H9 (cell line): ENCODE data around the gene GRIN2A. TPM values are rescaled to one million over a fixed set of nuclear protein-coding genes. Genes with fewer than 3 reads are reported as not detected.

Source experiments
- DNase-seq: peaks from one replicate; pipeline ENCODE4 v3.0.0-alpha.2; 2017
- H2AFZ ChIP-seq: one replicate; pipeline ENCODE4 v1.6.1; 2013; ENCODE audit warnings: mild to moderate bottlenecking, low read length, control low read depth, moderate library complexity
- H2AK5ac ChIP-seq: 2 replicates; pipeline ENCODE4 v1.6.1; 2013; ENCODE audit warnings: low read length, control low read depth, mixed read lengths; ENCODE audit not compliant: insufficient read length
- H2BK120ac ChIP-seq: one replicate; pipeline ENCODE4 v1.6.1; 2013; ENCODE audit warnings: low read depth, mild to moderate bottlenecking, low read length, control low read depth, inconsistent platforms; ENCODE audit not compliant: poor library complexity, severe bottlenecking
- H2BK12ac ChIP-seq: 2 replicates; pipeline ENCODE4 v1.6.1; 2013; ENCODE audit warnings: low read length, control low read depth, mixed read lengths, low read depth; ENCODE audit not compliant: insufficient read length
- H2BK15ac ChIP-seq: 2 replicates; pipeline ENCODE4 v1.6.1; 2013; ENCODE audit warnings: low read depth, low read length, control low read depth
- H2BK20ac ChIP-seq: one replicate; pipeline ENCODE4 v1.6.1; 2013; ENCODE audit warnings: low read depth, mild to moderate bottlenecking, low read length, control low read depth, inconsistent platforms; ENCODE audit not compliant: poor library complexity, severe bottlenecking
- H2BK5ac ChIP-seq: 2 replicates; pipeline ENCODE4 v1.6.1; 2013; ENCODE audit warnings: low read length, control low read depth, mixed read lengths; ENCODE audit not compliant: insufficient read length
- H3K14ac ChIP-seq: 2 replicates; pipeline ENCODE4 v1.6.1; 2013; ENCODE audit warnings: low read length, control low read depth; ENCODE audit not compliant: insufficient read depth
- H3K18ac ChIP-seq: 2 replicates; pipeline ENCODE4 v1.6.1; 2013; ENCODE audit warnings: low read depth, mild to moderate bottlenecking, mixed read lengths, low read length, control low read depth; ENCODE audit not compliant: insufficient read length
- H3K23ac ChIP-seq: 2 replicates; pipeline ENCODE4 v1.6.1; 2013; ENCODE audit warnings: low read length, control low read depth, mixed read lengths, low read depth; ENCODE audit not compliant: insufficient read length
- H3K23me2 ChIP-seq: 2 replicates; pipeline ENCODE4 v1.6.1; 2013; ENCODE audit warnings: low read depth, mild to moderate bottlenecking, mixed read lengths, low read length, control low read depth; ENCODE audit not compliant: insufficient read length, poor library complexity, severe bottlenecking
- H3K27ac ChIP-seq: 2 replicates; pipeline ENCODE4 v1.5.1; 2013; ENCODE audit warnings: low read length, control low read depth, mixed read lengths, low read depth; ENCODE audit not compliant: insufficient read length
- H3K27me3 ChIP-seq: 2 replicates; pipeline ENCODE4 v1.6.1; 2013; ENCODE audit warnings: low read length, control low read depth, inconsistent platforms; ENCODE audit not compliant: insufficient read depth
- H3K4ac ChIP-seq: 2 replicates; pipeline ENCODE4 v1.6.1; 2013; ENCODE audit warnings: low read depth, mild to moderate bottlenecking, control low read depth, inconsistent platforms, low read length, moderate library complexity
- H3K4me1 ChIP-seq: 2 replicates; pipeline ENCODE4 v1.6.1; 2013; ENCODE audit warnings: low read length, control low read depth, inconsistent platforms; ENCODE audit not compliant: insufficient read depth
- H3K4me2 ChIP-seq: 2 replicates; pipeline ENCODE4 v1.6.1; 2013; ENCODE audit warnings: low read length, control low read depth, mixed read lengths; ENCODE audit not compliant: insufficient read length, insufficient read depth
- H3K56ac ChIP-seq: 2 replicates; pipeline ENCODE4 v1.6.1; 2013; ENCODE audit warnings: low read depth, mild to moderate bottlenecking, mixed read lengths, low read length, control low read depth; ENCODE audit not compliant: insufficient read length
- H3K79me1 ChIP-seq: 2 replicates; pipeline ENCODE4 v1.6.1; 2013; ENCODE audit warnings: low read depth, mild to moderate bottlenecking, moderate library complexity, low read length, control low read depth, inconsistent platforms; ENCODE audit not compliant: insufficient read depth, poor library complexity, severe bottlenecking
- H3K79me2 ChIP-seq: 2 replicates; pipeline ENCODE4 v1.6.1; 2013; ENCODE audit warnings: low read length, control low read depth, inconsistent platforms; ENCODE audit not compliant: insufficient read depth
- H3K9ac ChIP-seq: 2 replicates; pipeline ENCODE4 v1.6.1; 2013; ENCODE audit warnings: low read length, control low read depth, mixed read lengths; ENCODE audit not compliant: insufficient read length; ENCODE audit errors: extremely low read depth
- H3K9me3 ChIP-seq: one replicate; pipeline ENCODE4 v1.6.1; 2013; ENCODE audit warnings: low read depth, low read length, inconsistent platforms; ENCODE audit not compliant: control insufficient read depth
- H3T11ph ChIP-seq: one replicate; pipeline ENCODE4 v1.6.1; 2013; ENCODE audit warnings: mild to moderate bottlenecking, low read length, control low read depth, inconsistent platforms
- H4K20me1 ChIP-seq: one replicate; pipeline ENCODE4 v1.6.1; 2013; ENCODE audit not compliant: control insufficient read depth, insufficient read length, insufficient read depth
- H4K5ac ChIP-seq: 2 replicates; pipeline ENCODE4 v1.6.1; 2013; ENCODE audit warnings: low read depth, mild to moderate bottlenecking, mixed read lengths, low read length, control low read depth; ENCODE audit not compliant: insufficient read length
- H4K8ac ChIP-seq: replicated peaks from 2 replicates; pipeline ENCODE4 v1.6.1; 2013; ENCODE audit warnings: low read length, control low read depth, mixed read lengths, low read depth; ENCODE audit not compliant: insufficient read length
- H4K91ac ChIP-seq: 2 replicates; pipeline ENCODE4 v1.6.1; 2013; ENCODE audit warnings: low read depth, mild to moderate bottlenecking, moderate library complexity, mixed read lengths, low read length, control low read depth; ENCODE audit not compliant: insufficient read length
- H3K27ac Mint-ChIP-seq, 3 experiments: 2 replicates in 2 of 3; 3 replicates in 1 of 3; pipeline ENCODE4 v1.8.0; 2020 to 2021; ENCODE audit warnings: mixed read lengths in 3 of 3, mild to moderate bottlenecking in 1 of 3, moderate library complexity in 1 of 3
- H3K27me3 Mint-ChIP-seq: 2 replicates; pipeline ENCODE4 v1.8.0; 2021; ENCODE audit warnings: low read depth, mild to moderate bottlenecking, moderate library complexity, mixed read lengths
- H3K36me3 Mint-ChIP-seq, 3 experiments: 2 replicates in 2 of 3; 3 replicates in 1 of 3; pipeline ENCODE4 v1.8.0; 2020 to 2021; ENCODE audit warnings: low read depth in 3 of 3, mixed read lengths in 3 of 3; ENCODE audit not compliant: insufficient read depth in 1 of 3
- H3K4me1 Mint-ChIP-seq, 2 experiments: 2 replicates each; pipeline ENCODE4 v1.8.0; 2020; ENCODE audit warnings: mixed read lengths in 2 of 2
- H3K4me3 Mint-ChIP-seq, 2 experiments: 2 replicates in 1 of 2; 3 replicates in 1 of 2; pipeline ENCODE4 v1.8.0; 2020 to 2021; ENCODE audit warnings: mild to moderate bottlenecking in 2 of 2, mixed read lengths in 2 of 2, moderate library complexity in 1 of 2
- H3K9me3 Mint-ChIP-seq, 2 experiments: 2 replicates in 1 of 2; 3 replicates in 1 of 2; pipeline ENCODE4 v1.8.0; 2020; ENCODE audit warnings: mild to moderate bottlenecking in 2 of 2, mixed read lengths in 2 of 2, moderate library complexity in 1 of 2
- CTCF ChIP-seq: fragments of 200-600 bp; sonication (generic); conservative IDR thresholded peaks from 3 replicates; pipeline ENCODE4 v1.8.0; 2021; ENCODE audit warnings: antibody characterized with exemption, mild to moderate bottlenecking
- WGBS: extraction: QIAGEN DNeasy Blood & Tissue Kit; methylation state at CpG from one replicate; pipeline ENCODE4 v1.1.7; 2013; ENCODE audit warnings: missing lambda C conversion rate, low lambda C conversion rate, mixed read lengths; ENCODE audit not compliant: insufficient read length; ENCODE audit errors: extremely low coverage; 5-methylcytosine and 5-hydroxymethylcytosine counted together
- total RNA-seq: library from RNA; stranded (reverse); gene quantifications from 2 replicates; pipeline ENCODE4 v1.2.1, GENCODE V29; 2021

Gene GRIN2A
- total RNA-seq, 1 experiment from 2014 or later, result 1.5 TPM

- Histone ChIP-seq H3K27ac (no peak overlapping the region), H2BK120ac (no peak overlapping the region), H4K20me1 (no peaks in the 10 kb centered on the region), H3K79me1 (no peaks in the 10 kb centered on the region), H3K4ac (no peak overlapping the region), H4K91ac (no peak overlapping the region), H3K23ac (no peak overlapping the region), H2AK5ac (no peak overlapping the region), H3K23me2 (no peaks in the 10 kb centered on the region), H3K4me1 (0 out of 2 replicates have a peak, but pooled peaks cover 3% of the 10 kb centered on the region), H3K4me2 (no peak overlapping the region), H4K8ac (no peak overlapping the region), H3K9me3 (no peaks in the 10 kb centered on the region), H2AFZ (no peak overlapping the region), H2BK15ac (no peak overlapping the region), H3T11ph (no peak overlapping the region), H2BK20ac (no peak overlapping the region), H2BK5ac (no peak overlapping the region), H4K5ac (no peak overlapping the region), H3K27me3 (no peaks in the 10 kb centered on the region), H3K18ac (no peak overlapping the region), H3K9ac (no peak overlapping the region), H3K79me2 (no peaks in the 10 kb centered on the region), H2BK12ac (no peak overlapping the region), H3K14ac (no peak overlapping the region), H3K56ac (no peak overlapping the region)
- TF ChIP-seq CTCF, result no peak
- Mint-ChIP-seq H3K9me3 (no peaks in the 10 kb centered on the region; a peak in 1 of 5 replicates), H3K36me3 (no peaks in the 10 kb centered on the region), H3K27ac (no peak overlapping the region), H3K4me3 (no peak overlapping the region), H3K27me3 (no peaks in the 10 kb centered on the region), H3K4me1 (peaks cover 8% of the 10 kb centered on the region in 2 experiments)
- DNase-seq, result no peak
- WGBS, result no CpG with 5 or more reads among the region's 3 CpGs
Observed at GRCh38 chr16:10169031-10169430, 13.2 kb downstream of the GRIN2A start.
